Body of pancreas (tissue), 4 donors: ENCODE data around the gene AKT1. TPM values are rescaled to one million over a fixed set of nuclear protein-coding genes. Genes with fewer than 3 reads are reported as not detected.

Experiments used
- ATAC-seq: fragments of 150-250 bp; one replicate; pipeline ENCODE4 v1.9.1; 2016
- DNase-seq, 4 donors: peaks; one replicate each; pipeline ENCODE4 v3.0.0-alpha.2; 2019
- H3K27ac ChIP-seq, 4 donors: fragments of 200-600 bp; sonication (generic); 1 replicate in 3 of 4; 2 replicates in 1 of 4; pipeline versions ENCODE4 v1.5.1 to v1.6.1; 2016 to 2019; ENCODE audit warnings: mild to moderate bottlenecking in 1 of 4, mixed read lengths in 1 of 4, moderate library complexity in 1 of 4
- H3K27me3 ChIP-seq, 2 donors: fragments of 200-600 bp; sonication (generic); one replicate each; pipeline ENCODE4 v1.6.0; 2016; ENCODE audit warnings: mild to moderate bottlenecking in 1 of 2
- H3K36me3 ChIP-seq, 2 donors: fragments of 200-600 bp; sonication (generic); replicated peaks in 1 of 2; 2 replicates each; pipeline ENCODE4 v1.5.1; 2016; ENCODE audit warnings: low read depth in 2 of 2; ENCODE audit not compliant: insufficient read depth in 1 of 2
- H3K4me1 ChIP-seq: fragments of 200-600 bp; sonication (generic); one replicate; pipeline ENCODE4 v1.6.0; 2016
- H3K4me3 ChIP-seq, 2 donors: fragments of 200-600 bp; sonication (generic); 1 replicate in 1 of 2; 2 replicates in 1 of 2; pipeline ENCODE4 v1.5.1; 2016 to 2019
- H3K9me3 ChIP-seq, 3 donors: fragments of 200-600 bp; sonication (generic); 1 replicate in 2 of 3; 2 replicates in 1 of 3; pipeline ENCODE4 v1.5.1; 2016
- CTCF ChIP-seq, 7 experiments: fragments of 450-650 bp in 4 of 7; fragments of 200-600 bp in 3 of 7; sonication (generic) in 3 of 7; IDR thresholded peaks; one replicate each; pipeline ENCODE4 v1.5.1; 2016 to 2019; ENCODE audit warnings: antibody characterized with exemption in 7 of 7
- POLR2A ChIP-seq, 3 donors: fragments of 450-650 bp; IDR thresholded peaks; one replicate each; pipeline ENCODE4 v1.6.1; 2016; ENCODE audit warnings: antibody characterized with exemption in 3 of 3, mild to moderate bottlenecking in 2 of 3
- WGBS, 2 donors: methylation state at CpG; one replicate each; pipeline ENCODE4 v1.1.5; 2017; 5-methylcytosine and 5-hydroxymethylcytosine counted together
- intact Hi-C: fragments of 100-400 bp; cut with DNase I; formaldehyde crosslinking; loops from one replicate; pipeline ENCODE4 v1.15.1; 2023
- total RNA-seq, 2 donors: library from RNA; depleted of rRNA; stranded (reverse); fragments of >200 nt; gene quantifications; one replicate each; pipeline ENCODE4 v1.1.0, GENCODE V29; 2016

The AKT1 gene
- total RNA-seq, 2 donors from 2014 or later = 74.2 to 151 TPM

- DNase-seq (no peak), ATAC-seq (no peak)
- Histone ChIP-seq H3K9me3 (no peaks in the 10 kb centered on the region), H3K4me1 (peaks cover 9% of the 10 kb centered on the region), H3K36me3 (peaks cover 9 to 10% of the 10 kb centered on the region in 2 donors), H3K4me3 (no peak overlapping the region), H3K27ac (no peak overlapping the region), H3K27me3 (no peaks in the 10 kb centered on the region)
- 0 to 77% methylated on average over 1 to 5 of the region's 5 CpGs for WGBS, 2 donors
- TF ChIP-seq CTCF (IDR thresholded peaks at IDR 0.05) (no peak), POLR2A (IDR thresholded peaks at IDR 0.05) (no peak)
- intact Hi-C loops = no loop called here
Observed at GRCh38 chr14:104767634-104767918, 28.0 kb downstream of the AKT1 start.

GRCh38 chr14:104766863-104767633 is 28.5 kb downstream of the AKT1 start:
- H3K27ac ChIP-seq = no peak overlapping the region
- intact Hi-C loops = no loop called here
- no peak for ATAC-seq
- no peak overlapping the region for H3K4me3 ChIP-seq
- WGBS, 2 donors = 75 to 84% methylated on average over 12 to 15 of the region's 15 CpGs
- H3K4me1 ChIP-seq = peaks cover 9% of the 10 kb centered on the region
- DNase-seq = no peak
- no peaks in the 10 kb centered on the region for H3K27me3 ChIP-seq
- no peaks in the 10 kb centered on the region for H3K9me3 ChIP-seq
- TF ChIP-seq CTCF (IDR thresholded peaks at IDR 0.05) = no peak
- TF ChIP-seq POLR2A (IDR thresholded peaks at IDR 0.05) = no peak
- peaks cover 4% of the 10 kb centered on the region in 2 donors for H3K36me3 ChIP-seq

GRCh38 chr14:104766256-104766862 is 29.2 kb downstream of the AKT1 start:
- WGBS, 2 donors = 94 to 98% methylated on average over 4 of the region's 4 CpGs
- intact Hi-C loops = no loop called here
- Histone ChIP-seq H3K4me3 (no peak overlapping the region), H3K36me3 (peaks cover 0 to 3% of the 10 kb centered on the region in 2 donors), H3K27ac (no peak overlapping the region), H3K4me1 (peaks cover 9% of the 10 kb centered on the region), H3K9me3 (no peaks in the 10 kb centered on the region), H3K27me3 (no peaks in the 10 kb centered on the region)
- no peak for ATAC-seq
- TF ChIP-seq POLR2A (IDR thresholded peaks at IDR 0.05) = no peak
- DNase-seq = no peak

- H3K27me3 ChIP-seq = no peaks in the 10 kb centered on the region
- WGBS, 2 donors = 93 to 100% methylated on average over 3 of the region's 3 CpGs
- peaks cover 9% of the 10 kb centered on the region for H3K4me1 ChIP-seq
- TF ChIP-seq POLR2A (IDR thresholded peaks at IDR 0.05) (no peak), CTCF (IDR thresholded peaks at IDR 0.05) (no peak)
- H3K9me3 ChIP-seq = no peaks in the 10 kb centered on the region
- H3K27ac ChIP-seq = no peak overlapping the region
- no peaks in the 10 kb centered on the region for H3K36me3 ChIP-seq
- DNase-seq (no peak), ATAC-seq (no peak)
- no peak overlapping the region for H3K4me3 ChIP-seq
- intact Hi-C loops = no loop called here
Observed at GRCh38 chr14:104765517-104765916, 30.0 kb downstream of the AKT1 start.

GRCh38 chr14:104758981-104759969 is 36.3 kb downstream of the AKT1 start:
- no peaks in the 10 kb centered on the region for H3K9me3 ChIP-seq
- 80 to 84% methylated on average over 26 to 30 of the region's 30 CpGs for WGBS, 2 donors
- no peak overlapping the region for H3K4me3 ChIP-seq
- TF ChIP-seq CTCF (IDR thresholded peaks at IDR 0.05) = no peak
- TF ChIP-seq POLR2A (IDR thresholded peaks at IDR 0.05) = no peak
- peaks cover 39% of the 10 kb centered on the region for H3K4me1 ChIP-seq
- H3K27ac ChIP-seq = no peak overlapping the region
- H3K36me3 ChIP-seq = no peaks in the 10 kb centered on the region
- H3K27me3 ChIP-seq = no peaks in the 10 kb centered on the region
- DNase-seq (no peak), ATAC-seq (no peak)
- intact Hi-C loops = no loop called here
